OCI-LY3 (cell line): Measurements from ENCODE around the gene PBRM1.

Experiments used
- H2AFZ ChIP-seq: fragments of 200-600, 300-600 bp; shearing (Covaris generic); 2 replicates; pipeline ENCODE4 v1.6.0; 2014; ENCODE audit warnings: antibody characterized with exemption, low read depth, low read length
- H3K27ac ChIP-seq: fragments of 200-600, 300-600 bp; sonication (generic); 2 replicates; pipeline ENCODE4 v1.5.1; 2014; ENCODE audit warnings: mild to moderate bottlenecking, low read length, moderate library complexity, mixed read lengths
- H3K27me3 ChIP-seq: fragments of 200-600, 300-600 bp; sonication (generic); 2 replicates; pipeline ENCODE4 v1.6.1; 2014; ENCODE audit warnings: low read depth, low read length, mixed read lengths
- H3K36me3 ChIP-seq: fragments of 200-600, 300-600 bp; sonication (generic); replicated peaks from 2 replicates; pipeline ENCODE3; 2014; ENCODE audit warnings: low read depth, low read length, mixed read lengths
- H3K4me1 ChIP-seq: fragments of 300-600, 200-600 bp; sonication (generic); 2 replicates; pipeline ENCODE4 v1.6.1; 2014; ENCODE audit warnings: low read length, mixed read lengths
- H3K4me2 ChIP-seq: fragments of 200-600, 300-600 bp; sonication (generic); 2 replicates; pipeline ENCODE4 v1.6.1; 2014; ENCODE audit warnings: low read length, mixed read lengths
- H3K4me3 ChIP-seq: fragments of 300-600, 200-600 bp; sonication (generic); 2 replicates; pipeline ENCODE4 v1.5.1; 2014; ENCODE audit warnings: antibody characterized with exemption, mild to moderate bottlenecking, low read length, moderate library complexity
- H3K79me2 ChIP-seq: fragments of 300-600, 200-600 bp; shearing (Covaris generic); 2 replicates; pipeline ENCODE4 v1.6.1; 2014; ENCODE audit warnings: mild to moderate bottlenecking, low read length, mixed read lengths
- H3K9ac ChIP-seq: fragments of 300-600, 200-600 bp; shearing (Covaris generic); 2 replicates; pipeline ENCODE4 v1.6.0; 2014; ENCODE audit warnings: mild to moderate bottlenecking, low read length, moderate library complexity
- H3K9me3 ChIP-seq: fragments of 200-600, 300-600 bp; shearing (Covaris generic); 2 replicates; pipeline ENCODE4 v1.6.1; 2014; ENCODE audit warnings: low read length, mixed read lengths; ENCODE audit not compliant: insufficient read depth
- H4K20me1 ChIP-seq: fragments of 200-600, 300-600 bp; sonication (generic); 2 replicates; pipeline ENCODE4 v1.6.1; 2016; ENCODE audit warnings: low read length, mixed read lengths; ENCODE audit not compliant: insufficient read depth
- EZH2phosphoT487 ChIP-seq: fragments of 200-600 bp; shearing (Covaris generic); IDR thresholded peaks from 2 replicates; pipeline ENCODE4 v1.6.1; 2018; ENCODE audit warnings: antibody characterized with exemption, mixed run types, low read depth
- TF ChIP-seq, protein P1 (sequence below): fragments of 200-600, 300-600 bp; sonication (generic); IDR thresholded peaks from 2 replicates; pipeline ENCODE4 v1.5.1; 2014; ENCODE audit warnings: antibody characterized with exemption, low read length, low read depth

The PBRM1 gene

DNA sequence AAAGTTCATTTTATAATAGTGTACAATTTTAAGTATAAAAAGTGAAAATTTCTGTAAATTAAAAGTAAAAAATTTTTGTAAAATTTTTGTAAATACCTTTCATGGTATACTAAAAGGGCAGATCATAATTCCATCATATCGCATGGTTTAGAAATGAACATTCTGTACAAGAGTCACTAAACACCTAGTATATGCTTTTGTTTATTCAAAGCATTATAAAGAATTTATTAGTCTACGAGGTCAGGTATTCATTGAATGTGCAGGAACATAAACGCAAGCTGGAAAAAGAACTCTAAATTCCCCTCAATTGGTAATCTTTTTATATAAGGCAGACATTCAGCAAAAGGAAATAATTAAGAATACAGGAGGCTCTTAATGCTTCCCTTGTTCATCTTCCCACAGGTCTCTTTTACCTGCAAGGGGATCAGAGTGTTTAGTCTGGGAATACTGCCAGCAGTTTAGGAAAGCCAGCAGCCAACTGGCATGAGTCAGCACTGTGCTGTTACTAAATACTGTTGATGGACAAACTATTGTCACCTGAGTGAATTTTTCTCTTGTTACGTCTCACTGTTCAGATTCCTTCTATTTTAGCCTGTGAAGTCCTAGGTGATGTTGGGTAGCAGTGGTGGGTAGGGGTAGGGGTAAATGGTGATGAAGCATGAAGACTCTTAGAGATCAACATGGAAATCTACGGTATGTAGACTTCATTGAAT, 79.2 kb downstream of the PBRM1 start:
- TF ChIP-seq EZH2phosphoT487, result no peak
- TF ChIP-seq, protein P1, sequence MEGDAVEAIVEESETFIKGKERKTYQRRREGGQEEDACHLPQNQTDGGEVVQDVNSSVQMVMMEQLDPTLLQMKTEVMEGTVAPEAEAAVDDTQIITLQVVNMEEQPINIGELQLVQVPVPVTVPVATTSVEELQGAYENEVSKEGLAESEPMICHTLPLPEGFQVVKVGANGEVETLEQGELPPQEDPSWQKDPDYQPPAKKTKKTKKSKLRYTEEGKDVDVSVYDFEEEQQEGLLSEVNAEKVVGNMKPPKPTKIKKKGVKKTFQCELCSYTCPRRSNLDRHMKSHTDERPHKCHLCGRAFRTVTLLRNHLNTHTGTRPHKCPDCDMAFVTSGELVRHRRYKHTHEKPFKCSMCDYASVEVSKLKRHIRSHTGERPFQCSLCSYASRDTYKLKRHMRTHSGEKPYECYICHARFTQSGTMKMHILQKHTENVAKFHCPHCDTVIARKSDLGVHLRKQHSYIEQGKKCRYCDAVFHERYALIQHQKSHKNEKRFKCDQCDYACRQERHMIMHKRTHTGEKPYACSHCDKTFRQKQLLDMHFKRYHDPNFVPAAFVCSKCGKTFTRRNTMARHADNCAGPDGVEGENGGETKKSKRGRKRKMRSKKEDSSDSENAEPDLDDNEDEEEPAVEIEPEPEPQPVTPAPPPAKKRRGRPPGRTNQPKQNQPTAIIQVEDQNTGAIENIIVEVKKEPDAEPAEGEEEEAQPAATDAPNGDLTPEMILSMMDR, result no peak
- no peak overlapping the region for H2AFZ ChIP-seq
- H3K4me3 ChIP-seq, result no peak overlapping the region
- H3K79me2 ChIP-seq, result peaks cover 8% of the 10 kb centered on the region; the same call in 1 of the 2 replicates
- 0 out of 2 replicates have a peak, but pooled peaks cover 4% of the 10 kb centered on the region for H3K9me3 ChIP-seq
- H4K20me1 ChIP-seq, result no peaks in the 10 kb centered on the region
- no peak overlapping the region for H3K27ac ChIP-seq
- no peak overlapping the region for H3K4me2 ChIP-seq
- peaks cover 75% of the 10 kb centered on the region for H3K36me3 ChIP-seq
- H3K27me3 ChIP-seq, result no peaks in the 10 kb centered on the region
- no peaks in the 10 kb centered on the region for H3K4me1 ChIP-seq
- H3K9ac ChIP-seq, result no peak overlapping the region

DNA sequence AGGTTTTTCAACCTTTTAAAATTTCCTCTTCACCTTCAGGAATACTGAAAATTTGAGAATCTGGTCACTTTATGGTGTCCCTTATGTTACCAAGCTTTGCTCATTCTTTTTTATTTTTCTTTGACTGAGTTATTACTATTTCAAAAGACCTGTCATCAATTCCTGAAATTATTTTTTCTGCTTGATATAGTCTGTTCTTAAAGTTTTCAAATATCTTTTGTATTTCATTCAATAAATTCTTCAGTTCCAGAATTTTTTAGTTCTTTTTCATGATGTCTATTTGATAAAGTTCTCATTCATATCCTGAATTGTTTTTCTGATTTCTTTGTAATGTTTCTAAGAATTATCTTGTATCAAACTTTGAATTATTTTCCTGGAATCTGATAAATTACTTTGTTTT, 85.5 kb downstream of the PBRM1 start:
- H2AFZ ChIP-seq, result no peak overlapping the region

DNA sequence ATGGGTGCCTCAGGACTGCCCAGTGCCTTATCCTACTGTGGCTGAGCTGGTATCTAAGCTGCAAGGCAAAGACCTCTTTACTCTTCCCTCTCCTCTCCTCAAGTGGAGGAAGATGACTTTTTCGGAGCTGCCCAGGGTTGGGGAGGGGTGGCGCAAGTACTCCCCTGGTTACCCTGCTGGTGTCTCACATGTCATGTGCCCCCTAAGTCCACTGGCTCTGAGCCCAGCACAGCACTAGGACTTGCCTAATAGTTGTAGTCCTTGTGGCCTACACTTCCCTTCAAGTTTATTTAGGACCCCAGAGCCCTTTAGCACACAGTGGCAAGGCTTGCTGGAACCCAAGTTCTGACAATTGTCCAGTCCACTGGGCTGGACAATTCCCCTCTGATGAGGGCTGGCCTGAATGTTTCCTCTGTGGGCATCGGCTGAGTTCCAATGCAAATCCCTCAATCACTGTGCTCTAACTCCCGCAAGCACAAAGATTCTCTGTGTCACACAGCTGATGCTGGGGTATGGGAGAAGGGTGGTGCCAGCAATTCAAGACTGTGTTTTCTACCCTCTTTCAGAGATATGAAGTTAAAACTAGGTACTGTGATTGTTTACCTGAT, 89.0 kb downstream of the PBRM1 start:
- Histone ChIP-seq H3K79me2 (no peaks in the 10 kb centered on the region), H3K36me3 (peaks cover 50% of the 10 kb centered on the region), H2AFZ (no peak overlapping the region), H4K20me1 (no peaks in the 10 kb centered on the region), H3K9me3 (peaks cover 15% of the 10 kb centered on the region), H3K4me2 (no peak overlapping the region), H3K4me3 (no peak overlapping the region), H3K9ac (no peak overlapping the region), H3K4me1 (no peaks in the 10 kb centered on the region), H3K27ac (no peak overlapping the region), H3K27me3 (no peaks in the 10 kb centered on the region)
- no peak for TF ChIP-seq EZH2phosphoT487
- TF ChIP-seq, protein P1, result no peak

More for the DNA sequence above, 85.5 kb downstream of the PBRM1 start:
- TF ChIP-seq, protein P1, result no peak
- TF ChIP-seq EZH2phosphoT487, result no peak
- H3K27ac ChIP-seq, result no peak overlapping the region
- H3K79me2 ChIP-seq, result no peaks in the 10 kb centered on the region
- H3K4me1 ChIP-seq, result no peaks in the 10 kb centered on the region
- no peaks in the 10 kb centered on the region for H3K27me3 ChIP-seq
- H3K4me3 ChIP-seq, result no peak overlapping the region
- H3K4me2 ChIP-seq, result no peak overlapping the region
- H3K9ac ChIP-seq, result no peak overlapping the region
- H3K36me3 ChIP-seq, result peaks cover 76% of the 10 kb centered on the region
- peaks cover 18% of the 10 kb centered on the region for H3K9me3 ChIP-seq
- H4K20me1 ChIP-seq, result no peaks in the 10 kb centered on the region

DNA sequence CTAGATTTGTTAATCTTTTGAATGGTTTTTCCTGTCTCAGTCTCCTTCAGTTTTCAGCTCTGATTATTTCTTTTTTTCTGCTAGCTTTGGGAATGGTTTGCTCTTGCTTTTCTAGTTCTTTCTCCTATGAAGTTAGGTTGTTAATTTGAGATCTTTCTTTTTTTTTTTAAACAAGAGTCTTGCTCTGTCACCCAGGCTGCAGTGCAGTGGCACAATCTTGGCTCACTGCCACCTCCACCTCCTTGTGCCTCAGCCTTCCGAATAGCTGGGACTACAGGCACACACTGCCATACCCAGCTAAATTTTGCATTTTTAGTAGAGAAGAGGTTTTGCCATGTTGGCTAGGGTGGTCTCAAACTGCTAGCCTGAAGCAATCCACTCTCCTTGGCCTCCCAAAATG, 92.6 kb downstream of the PBRM1 start:
- Histone ChIP-seq H4K20me1 (no peaks in the 10 kb centered on the region), H3K9me3 (no peaks in the 10 kb centered on the region), H3K9ac (no peak overlapping the region), H3K4me1 (no peaks in the 10 kb centered on the region), H3K36me3 (peaks cover 25% of the 10 kb centered on the region), H3K27ac (no peak overlapping the region), H3K27me3 (no peaks in the 10 kb centered on the region), H3K4me3 (no peak overlapping the region), H2AFZ (no peak overlapping the region), H3K79me2 (no peaks in the 10 kb centered on the region), H3K4me2 (no peak overlapping the region)
- no peak for TF ChIP-seq EZH2phosphoT487
- TF ChIP-seq, protein P1, result no peak
